ENCODE measurements around the gene BEST4. TPM values are rescaled to one million over a fixed set of nuclear protein-coding genes. Genes with fewer than 3 reads are reported as not detected.

The BEST4 gene
- total and polyA plus RNA-seq, 2 donors (not counting 3 experiments of a cell fraction or from before 2014, with no cell fraction given) = 0.21 TPM; not detected in 1

- Histone ChIP-seq H3K27me3 (ENCODE audit: control insufficient read depth in 2 of 2, insufficient read depth in 2 of 2, low read length in 2 of 2) (no peaks in the 10 kb centered on the region), H3K4me1 (ENCODE audit: control insufficient read depth, extremely low read depth, insufficient read depth, low read length) (peaks cover 12% of the 10 kb centered on the region), H3K27ac (ENCODE audit: insufficient read depth, low read depth, low read length) (no peak overlapping the region), H3K9me3 (replicated peaks; ENCODE audit: control insufficient read depth, insufficient read depth, low read length) (no peaks in the 10 kb centered on the region), H3K79me2 (ENCODE audit: control insufficient read depth, insufficient read depth, low read length) (no peaks in the 10 kb centered on the region), H3K36me3 (ENCODE audit: control insufficient read depth in 2 of 2, extremely low read depth in 1 of 2, insufficient read depth in 2 of 2, low read length in 2 of 2) (peaks cover 23% of the 10 kb centered on the region in 2 experiments), H3K9ac (replicated peaks; ENCODE audit: extremely low read depth, insufficient read depth, low read length) (no peak overlapping the region), H2AFZ (ENCODE audit: low read depth, low read length) (no peak overlapping the region), H3K4me2 (ENCODE audit: insufficient read depth, low read length) (no peak overlapping the region), H3K4me3 (replicated peaks in 1 of 3; ENCODE audit: insufficient read depth in 1 of 3, low read depth in 1 of 3, low read length in 3 of 3) (no peak overlapping the region), H4K20me1 (replicated peaks; ENCODE audit: control insufficient read depth, extremely low read depth, insufficient read depth, low read length) (no peaks in the 10 kb centered on the region), H3K9me1 (replicated peaks; ENCODE audit: control insufficient read depth, extremely low read depth, insufficient read depth, low read length) (no peaks in the 10 kb centered on the region)
- FAIRE-seq = no peak
- POLR2A ChIA-PET = no interaction called here
- no peak for DNase-seq (ENCODE audit: low read depth, low spot score)
- intact Hi-C loops (cut with micrococcal nuclease) = no loop called here
- no TSS peak for BruUV-seq (replicated peaks)
- dilution Hi-C loops (cut with MboI; ENCODE audit: extremely low pct_ligation_motif_present, low sequenced_read_pairs) = no loop called here
- CTCF ChIA-PET = no interaction called here
- TF ChIP-seq EZH2 (IDR thresholded peaks at IDR 0.05; ENCODE audit: borderline replicate concordance, low read depth, low read length, severe bottlenecking) (no peak), FOS (IDR thresholded peaks at IDR 0.05; ENCODE audit: borderline replicate concordance, insufficient read depth, low read length) (no peak), JUN (IDR thresholded peaks at IDR 0.05; ENCODE audit: borderline replicate concordance, insufficient read depth, insufficient read length, low read depth) (no peak), MYC (IDR thresholded peaks at IDR 0.05; ENCODE audit: low read depth, low read length) (no peak), POLR2AphosphoS5 (IDR thresholded peaks at IDR 0.05; ENCODE audit: insufficient read depth, low read depth, low read length) (no peak), MAX (IDR thresholded peaks at IDR 0.05; ENCODE audit: insufficient read depth, insufficient read length) (no peak), POLR2A (IDR thresholded peaks at IDR 0.05; ENCODE audit: low read depth, low read length) (no peak), CTCF (IDR thresholded peaks at IDR 0.05; ENCODE audit: extremely low read depth in 1 of 2, insufficient read depth in 1 of 2, low read depth in 1 of 2, low read length in 2 of 2) (no peak), GATA2 (IDR thresholded peaks at IDR 0.05; ENCODE audit: insufficient read depth, insufficient read length, low read depth, low read length) (no peak)
Observed at GRCh38 chr1:44757420-44757819, 30.6 kb downstream of the BEST4 start.

Measured in endothelial cell of umbilical vein (primary cell).